Mucosa of descending colon (tissue), 3 donors: Measurements from ENCODE around the gene COLEC11. TPM values are rescaled to one million over a fixed set of nuclear protein-coding genes. Genes with fewer than 3 reads are reported as not detected.

Experiments
- ATAC-seq: fragments of 200-7000 bp; cut with Tn5 transposase; one replicate; pipeline ENCODE4 v1.9.1; 2020; ENCODE audit warnings: mild to moderate bottlenecking, moderate library complexity
- DNase-seq, 3 donors: peaks; one replicate each; pipeline ENCODE4 v3.0.0-alpha.2; 2020
- H3K36me3 ChIP-seq: fragments of 200-600 bp; one replicate; pipeline ENCODE4 v1.8.0; 2021; ENCODE audit warnings: low read depth, mild to moderate bottlenecking
- H3K4me1 ChIP-seq: fragments of 200-600 bp; one replicate; pipeline ENCODE4 v1.8.0; 2021; ENCODE audit warnings: low read depth, mild to moderate bottlenecking
- H3K4me3 ChIP-seq: fragments of 200-600 bp; one replicate; pipeline ENCODE4 v1.8.0; 2021; ENCODE audit warnings: mild to moderate bottlenecking
- H3K9me3 ChIP-seq: fragments of 200-600 bp; one replicate; pipeline ENCODE4 v1.8.0; 2021; ENCODE audit warnings: mild to moderate bottlenecking
- intact Hi-C, 2 donors: fragments of 100-400 bp; cut with DNase I in 1 of 2; cut with micrococcal nuclease in 1 of 2; formaldehyde crosslinking; loops; one replicate each; pipeline versions ENCODE4 v1.11.0 to v1.11.1; 2022; cut with DNase I, micrococcal nuclease
- total RNA-seq, 3 donors: library from RNA; stranded (reverse); fragmentation: NEBNext Ultra II Directional in 2 of 3; extraction: Animal tissue kit (Norgen Biotek cat#: 25700) in 2 of 3; gene quantifications; one replicate each; pipeline versions ENCODE4 v1.2.1 to v1.2.4, GENCODE V29; 2021 to 2023
- TF ChIP-seq, protein P1 (sequence below): fragments of 200-600 bp; IDR thresholded peaks from one replicate; pipeline ENCODE4 v1.8.0; 2022; ENCODE audit warnings: antibody characterized with exemption, mild to moderate bottlenecking
- donor health status: DM: no; HTN: no; CAD: no; lungs with moderate emphysema.
- donor health status: DM: no; HTN: no; CAD: no.
- donor health status: DM: no; HTN: yes; CAD: no.

COLEC11 gene
- total RNA-seq, 3 donors from 2014 or later, result 0.35 to 2.2 (median 1.6) TPM

DNA sequence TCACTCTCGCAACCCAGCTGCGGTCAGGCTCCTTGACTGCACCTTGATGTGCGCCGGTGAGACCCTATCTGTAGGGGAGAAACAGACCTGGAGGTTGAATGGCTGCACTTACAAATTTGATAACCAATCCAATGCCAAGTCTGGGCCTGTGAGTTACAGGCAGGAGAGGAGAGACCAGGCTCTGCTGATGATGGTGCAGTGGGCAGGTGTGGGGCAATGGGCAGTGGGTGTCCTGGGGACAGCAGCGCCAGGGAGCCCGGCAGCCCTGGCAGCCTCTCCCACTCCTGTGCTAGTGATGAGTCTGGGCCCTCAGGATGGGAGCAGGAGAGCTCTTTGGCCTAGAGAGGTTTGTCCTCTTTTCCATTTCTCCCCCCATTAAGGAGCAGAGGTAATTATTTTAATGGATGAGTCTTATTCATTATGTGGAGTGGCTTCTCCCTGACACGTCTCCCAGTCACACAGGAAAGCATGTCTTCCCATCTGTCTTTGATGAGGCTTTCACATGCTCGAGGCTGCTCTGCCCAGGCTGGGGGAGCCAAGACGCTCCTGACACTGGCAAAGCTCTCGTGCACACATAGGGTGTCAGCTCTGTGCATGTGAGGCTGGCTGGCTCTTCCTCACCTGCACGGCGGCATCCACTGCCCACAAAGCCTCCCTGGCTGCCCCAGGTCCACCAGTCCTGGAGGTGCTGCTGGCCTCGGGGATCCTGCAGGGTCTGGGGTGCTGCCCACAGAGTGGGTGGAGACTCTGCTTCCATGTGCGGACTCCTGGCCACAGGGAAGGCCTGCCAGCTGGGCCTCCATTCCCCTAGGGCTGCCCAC is 53.1 kb downstream of the COLEC11 start:
- no peak overlapping the region for H3K4me3 ChIP-seq
- intact Hi-C loops, result no loop called here
- H3K9me3 ChIP-seq, result no peaks in the 10 kb centered on the region
- H3K36me3 ChIP-seq, result no peaks in the 10 kb centered on the region
- DNase-seq (no peak), ATAC-seq (no peak)
- TF ChIP-seq, protein P1, sequence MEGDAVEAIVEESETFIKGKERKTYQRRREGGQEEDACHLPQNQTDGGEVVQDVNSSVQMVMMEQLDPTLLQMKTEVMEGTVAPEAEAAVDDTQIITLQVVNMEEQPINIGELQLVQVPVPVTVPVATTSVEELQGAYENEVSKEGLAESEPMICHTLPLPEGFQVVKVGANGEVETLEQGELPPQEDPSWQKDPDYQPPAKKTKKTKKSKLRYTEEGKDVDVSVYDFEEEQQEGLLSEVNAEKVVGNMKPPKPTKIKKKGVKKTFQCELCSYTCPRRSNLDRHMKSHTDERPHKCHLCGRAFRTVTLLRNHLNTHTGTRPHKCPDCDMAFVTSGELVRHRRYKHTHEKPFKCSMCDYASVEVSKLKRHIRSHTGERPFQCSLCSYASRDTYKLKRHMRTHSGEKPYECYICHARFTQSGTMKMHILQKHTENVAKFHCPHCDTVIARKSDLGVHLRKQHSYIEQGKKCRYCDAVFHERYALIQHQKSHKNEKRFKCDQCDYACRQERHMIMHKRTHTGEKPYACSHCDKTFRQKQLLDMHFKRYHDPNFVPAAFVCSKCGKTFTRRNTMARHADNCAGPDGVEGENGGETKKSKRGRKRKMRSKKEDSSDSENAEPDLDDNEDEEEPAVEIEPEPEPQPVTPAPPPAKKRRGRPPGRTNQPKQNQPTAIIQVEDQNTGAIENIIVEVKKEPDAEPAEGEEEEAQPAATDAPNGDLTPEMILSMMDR, result no peak
- peaks cover 7% of the 10 kb centered on the region for H3K4me1 ChIP-seq

DNA sequence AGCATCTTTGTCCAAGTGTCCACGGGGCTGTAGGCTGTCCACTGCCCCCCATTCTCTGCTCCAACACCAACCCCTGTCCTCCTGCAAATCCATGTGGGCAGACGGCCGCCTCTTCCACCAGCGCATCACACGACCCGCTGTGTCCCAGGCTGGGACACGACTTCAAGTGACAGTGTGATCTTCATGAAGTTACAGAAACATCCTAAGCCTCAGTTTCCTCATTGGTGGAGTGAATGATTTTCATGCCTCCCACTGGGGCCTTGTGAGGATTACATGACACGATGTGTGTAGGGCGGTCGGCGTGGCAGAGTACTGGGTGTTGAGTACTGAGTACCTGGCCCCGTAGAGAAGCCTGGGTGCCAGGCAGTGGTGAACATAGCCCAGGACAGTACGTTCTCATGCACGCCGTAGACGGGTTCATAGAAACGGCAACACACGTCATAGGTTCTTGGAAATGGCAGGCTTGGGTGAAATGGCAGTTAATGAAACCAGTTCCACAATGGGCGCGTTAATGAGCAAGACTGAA is 53.8 kb downstream of the COLEC11 start:
- intact Hi-C loops, result no loop called here
- H3K4me1 ChIP-seq, result peaks cover 7% of the 10 kb centered on the region
- H3K4me3 ChIP-seq, result no peak overlapping the region
- DNase-seq (no peak), ATAC-seq (no peak)
- no peaks in the 10 kb centered on the region for H3K36me3 ChIP-seq
- TF ChIP-seq, protein P1, result no peak
- no peaks in the 10 kb centered on the region for H3K9me3 ChIP-seq

DNA sequence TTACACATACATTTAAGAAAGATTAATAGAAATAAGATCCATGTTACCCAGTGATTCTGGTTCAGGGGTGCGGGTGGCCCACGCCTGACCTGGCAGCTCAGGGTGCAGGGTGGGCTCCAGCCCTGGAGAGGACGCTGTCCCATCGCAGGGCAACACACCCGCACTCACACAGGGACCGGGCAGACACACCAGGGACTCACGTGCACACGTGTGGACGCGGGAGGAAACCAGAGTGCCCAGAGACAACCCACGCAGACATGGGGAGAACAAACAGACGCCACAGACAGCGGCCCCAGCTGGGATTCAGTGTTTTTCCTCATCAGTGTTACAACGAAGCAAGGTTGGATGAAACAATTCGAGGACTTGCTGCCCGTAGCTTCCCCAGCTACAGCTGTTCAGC is 54.7 kb downstream of the COLEC11 start:
- intact Hi-C loops, result no loop called here

DNA sequence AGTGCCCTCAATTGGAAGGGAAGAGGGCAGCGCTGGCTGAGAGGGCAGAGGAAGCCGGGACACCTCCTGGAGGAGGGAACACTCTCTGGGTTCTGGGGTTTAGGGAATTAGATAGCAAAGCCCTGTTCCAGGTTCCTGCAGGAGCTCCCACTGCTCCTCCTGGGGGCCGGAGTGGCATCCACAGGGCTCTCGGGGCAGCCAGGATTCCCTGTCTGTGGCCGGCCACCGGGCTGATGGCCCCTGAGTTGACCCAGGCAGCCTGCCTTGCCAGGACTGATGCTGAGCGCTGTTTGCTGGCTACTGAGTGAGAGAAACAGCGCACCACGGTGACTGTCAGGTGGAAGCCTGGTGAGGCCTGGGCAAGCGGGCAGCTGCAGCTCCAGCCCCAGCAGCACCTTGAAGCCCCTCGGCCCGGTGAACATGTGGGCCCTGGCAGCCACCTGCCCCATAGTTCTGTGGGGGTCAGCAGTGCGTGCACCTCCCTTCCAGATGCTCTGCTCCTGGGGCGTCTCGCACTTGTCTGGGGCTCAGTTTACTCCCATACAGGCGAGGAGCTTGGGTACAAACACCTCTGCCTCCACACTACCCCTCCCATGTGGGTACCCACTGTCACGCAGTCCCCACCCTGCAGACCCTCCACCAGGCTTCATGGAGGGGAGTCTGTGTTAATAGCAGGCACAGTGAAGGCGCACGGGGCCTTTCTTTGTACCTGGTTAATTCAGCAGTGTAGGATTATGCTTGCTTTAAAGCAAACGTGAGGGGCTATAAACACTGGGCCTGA is 55.4 kb downstream of the COLEC11 start:
- peaks cover 7% of the 10 kb centered on the region for H3K4me1 ChIP-seq
- no peak overlapping the region for H3K4me3 ChIP-seq
- H3K9me3 ChIP-seq, result no peaks in the 10 kb centered on the region
- intact Hi-C loops, result no loop called here
- TF ChIP-seq, protein P1, result no peak
- DNase-seq, result no peak
- no peaks in the 10 kb centered on the region for H3K36me3 ChIP-seq
- no peak for ATAC-seq

More for the DNA sequence above, 54.7 kb downstream of the COLEC11 start:
- peaks cover 7% of the 10 kb centered on the region for H3K4me1 ChIP-seq
- no peaks in the 10 kb centered on the region for H3K9me3 ChIP-seq
- H3K36me3 ChIP-seq, result no peaks in the 10 kb centered on the region
- no peak overlapping the region for H3K4me3 ChIP-seq
- no peak for DNase-seq
- TF ChIP-seq, protein P1, result no peak
- no peak for ATAC-seq

DNA sequence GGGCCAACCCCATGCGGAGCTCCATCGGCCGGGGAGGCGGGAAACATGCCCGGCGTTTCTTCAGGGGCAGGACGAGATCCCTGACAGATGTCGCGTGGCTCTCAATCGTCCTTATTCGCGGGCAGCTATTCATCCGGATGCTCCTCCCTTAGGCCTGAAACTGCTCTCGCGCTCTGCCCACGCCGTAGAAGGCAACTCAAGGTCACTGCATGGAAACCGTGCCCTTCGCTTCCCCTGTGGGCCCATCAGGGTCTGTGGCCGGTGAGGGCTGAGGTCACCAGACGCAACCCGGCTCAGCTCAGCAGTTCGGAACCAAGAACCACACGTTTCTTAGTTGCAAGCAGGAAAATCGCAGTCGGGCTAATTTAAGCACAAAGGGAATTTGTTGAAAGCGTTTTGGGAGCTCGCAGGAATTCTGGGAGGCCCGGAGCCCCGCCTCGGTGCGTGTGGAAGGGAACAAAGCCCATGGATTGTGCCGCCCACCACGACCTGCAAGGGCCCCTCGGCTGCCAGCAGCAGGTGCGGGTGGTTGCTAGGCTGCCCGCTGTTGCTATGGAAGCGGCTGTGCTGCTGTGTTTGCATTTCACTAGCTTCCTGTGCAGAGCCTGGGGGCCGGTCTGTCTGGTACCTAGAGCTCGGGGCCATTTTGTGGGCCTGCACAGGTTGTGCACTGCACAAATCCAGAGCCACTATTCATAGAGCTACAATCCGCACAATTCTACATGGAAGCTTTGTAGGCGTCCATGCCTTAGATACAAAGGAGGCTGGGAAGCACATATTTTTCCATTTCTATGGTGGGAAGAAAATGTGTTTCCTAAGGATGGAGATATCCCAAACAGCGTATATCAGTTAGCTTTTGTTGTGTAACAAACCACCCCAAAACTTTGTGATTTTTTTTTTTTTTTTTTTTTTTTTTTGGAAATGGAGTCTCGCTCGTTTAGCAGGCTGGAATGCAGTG is 57.1 kb downstream of the COLEC11 start:
- H3K4me3 ChIP-seq, result no peak overlapping the region
- intact Hi-C loops, result no loop called here
- ATAC-seq (peak; percentile 63), DNase-seq (peak; percentile 46 to 76 (median 54))
- TF ChIP-seq, protein P1, result no peak
- H3K36me3 ChIP-seq, result no peaks in the 10 kb centered on the region
- H3K4me1 ChIP-seq, result peaks cover 7% of the 10 kb centered on the region
- H3K9me3 ChIP-seq, result no peaks in the 10 kb centered on the region
